Measurements from ENCODE around the gene ACTR2.

- TF ChIP-seq, protein P1, sequence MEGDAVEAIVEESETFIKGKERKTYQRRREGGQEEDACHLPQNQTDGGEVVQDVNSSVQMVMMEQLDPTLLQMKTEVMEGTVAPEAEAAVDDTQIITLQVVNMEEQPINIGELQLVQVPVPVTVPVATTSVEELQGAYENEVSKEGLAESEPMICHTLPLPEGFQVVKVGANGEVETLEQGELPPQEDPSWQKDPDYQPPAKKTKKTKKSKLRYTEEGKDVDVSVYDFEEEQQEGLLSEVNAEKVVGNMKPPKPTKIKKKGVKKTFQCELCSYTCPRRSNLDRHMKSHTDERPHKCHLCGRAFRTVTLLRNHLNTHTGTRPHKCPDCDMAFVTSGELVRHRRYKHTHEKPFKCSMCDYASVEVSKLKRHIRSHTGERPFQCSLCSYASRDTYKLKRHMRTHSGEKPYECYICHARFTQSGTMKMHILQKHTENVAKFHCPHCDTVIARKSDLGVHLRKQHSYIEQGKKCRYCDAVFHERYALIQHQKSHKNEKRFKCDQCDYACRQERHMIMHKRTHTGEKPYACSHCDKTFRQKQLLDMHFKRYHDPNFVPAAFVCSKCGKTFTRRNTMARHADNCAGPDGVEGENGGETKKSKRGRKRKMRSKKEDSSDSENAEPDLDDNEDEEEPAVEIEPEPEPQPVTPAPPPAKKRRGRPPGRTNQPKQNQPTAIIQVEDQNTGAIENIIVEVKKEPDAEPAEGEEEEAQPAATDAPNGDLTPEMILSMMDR (IDR thresholded peaks at IDR 0.05) = no peak
- TF ChIP-seq POLR2A (IDR thresholded peaks at IDR 0.05) = no peak
- TF ChIP-seq EP300 (IDR thresholded peaks at IDR 0.05; ENCODE audit: low read depth) = no peak
These were observed 84.0 kb downstream of the ACTR2 start for GRCh38 chr2:65311596-65311995.
